Panc1 (cell line): Measurements from ENCODE around the gene TGM5.

Source experiments
- CTCF ChIP-seq: fragments of 450-650 bp; IDR thresholded peaks from 2 replicates; pipeline ENCODE4 v1.5.1; 2017; ENCODE audit warnings: mild to moderate bottlenecking
- REST ChIP-seq, 2 experiments: IDR thresholded peaks; 2 replicates each; pipeline ENCODE4 v1.6.1; 2011 to 2012; ENCODE audit warnings: low read depth in 2 of 2, control low read depth in 1 of 2, low read length in 1 of 2, mild to moderate bottlenecking in 1 of 2, moderate library complexity in 1 of 2; ENCODE audit not compliant: insufficient read depth in 1 of 2

DNA sequence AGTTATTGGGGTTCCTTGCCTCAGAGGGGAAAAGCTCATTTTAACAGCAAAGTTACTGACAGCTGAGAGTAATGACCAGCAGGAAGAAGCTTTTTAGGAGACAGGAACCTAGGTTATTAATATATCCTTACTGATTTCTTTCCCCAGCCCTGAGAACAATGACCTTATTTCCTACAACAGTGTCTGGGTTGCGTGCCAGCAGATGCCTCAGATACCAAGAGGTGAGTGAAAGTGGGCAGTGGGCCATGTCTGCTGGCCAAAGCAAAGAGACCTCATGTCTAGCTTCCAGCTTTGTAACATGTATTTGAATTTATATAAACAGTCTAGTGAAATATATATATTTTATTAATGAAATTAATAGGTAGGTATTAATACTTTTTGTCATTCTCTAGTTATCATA lies 76.5 kb downstream of the TGM5 start:
- TF ChIP-seq REST (IDR thresholded peaks at IDR 0.05; ENCODE audit: insufficient read depth in 1 of 2, low read depth in 2 of 2, low read length in 1 of 2) (no peak), CTCF (no peak)
